ENCODE results near the gene MSANTD4.

MSANTD4 gene

GRCh38 chr11:105988197-105988596 is 33.8 kb downstream of the MSANTD4 start:
- Histone ChIP-seq H4K20me1 (ENCODE audit: insufficient read depth, low read length) (no peaks in the 10 kb centered on the region), H3K4me2 (ENCODE audit: low read depth, low read length) (no peak overlapping the region), H3K9me2 (replicated peaks; ENCODE audit: insufficient read depth, low read length) (no peaks in the 10 kb centered on the region), H3K36me3 (replicated peaks; ENCODE audit: insufficient read depth, low read length) (no peaks in the 10 kb centered on the region), H3F3A (ENCODE audit: insufficient read depth, low read length) (no peaks in the 10 kb centered on the region), H3K4me1 (ENCODE audit: low read length) (no peaks in the 10 kb centered on the region), H3K9me3 (replicated peaks; ENCODE audit: insufficient read depth, low read length) (no peaks in the 10 kb centered on the region), H3K9ac (ENCODE audit: low read length) (no peak overlapping the region), H3K4me3 (ENCODE audit: low read length) (no peak overlapping the region), H3K27me3 (replicated peaks; ENCODE audit: insufficient read depth, low read length) (no peaks in the 10 kb centered on the region), H3K27ac (ENCODE audit: low read length) (no peak overlapping the region), H3K79me2 (ENCODE audit: low read length) (no peaks in the 10 kb centered on the region), H2AFZ (ENCODE audit: low read length) (no peak overlapping the region)
- DNase-seq: no peak
- TF ChIP-seq, protein P1, sequence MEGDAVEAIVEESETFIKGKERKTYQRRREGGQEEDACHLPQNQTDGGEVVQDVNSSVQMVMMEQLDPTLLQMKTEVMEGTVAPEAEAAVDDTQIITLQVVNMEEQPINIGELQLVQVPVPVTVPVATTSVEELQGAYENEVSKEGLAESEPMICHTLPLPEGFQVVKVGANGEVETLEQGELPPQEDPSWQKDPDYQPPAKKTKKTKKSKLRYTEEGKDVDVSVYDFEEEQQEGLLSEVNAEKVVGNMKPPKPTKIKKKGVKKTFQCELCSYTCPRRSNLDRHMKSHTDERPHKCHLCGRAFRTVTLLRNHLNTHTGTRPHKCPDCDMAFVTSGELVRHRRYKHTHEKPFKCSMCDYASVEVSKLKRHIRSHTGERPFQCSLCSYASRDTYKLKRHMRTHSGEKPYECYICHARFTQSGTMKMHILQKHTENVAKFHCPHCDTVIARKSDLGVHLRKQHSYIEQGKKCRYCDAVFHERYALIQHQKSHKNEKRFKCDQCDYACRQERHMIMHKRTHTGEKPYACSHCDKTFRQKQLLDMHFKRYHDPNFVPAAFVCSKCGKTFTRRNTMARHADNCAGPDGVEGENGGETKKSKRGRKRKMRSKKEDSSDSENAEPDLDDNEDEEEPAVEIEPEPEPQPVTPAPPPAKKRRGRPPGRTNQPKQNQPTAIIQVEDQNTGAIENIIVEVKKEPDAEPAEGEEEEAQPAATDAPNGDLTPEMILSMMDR (IDR thresholded peaks at IDR 0.05; ENCODE audit: low read length): no peak
- no peak for TF ChIP-seq EZH2 (optimal IDR thresholded peaks at IDR 0.05; ENCODE audit: low read depth, low read length)
- no peak for TF ChIP-seq EZH2phosphoT487 (IDR thresholded peaks at IDR 0.05; ENCODE audit: low read length)

GRCh38 chr11:105986554-105986953 is 35.5 kb downstream of the MSANTD4 start:
- H2AFZ ChIP-seq (ENCODE audit: low read length): no peak overlapping the region
- H3K9me3 ChIP-seq (replicated peaks; ENCODE audit: insufficient read depth, low read length): no peaks in the 10 kb centered on the region
- no peaks in the 10 kb centered on the region for H3K9me2 ChIP-seq (replicated peaks; ENCODE audit: insufficient read depth, low read length)
- no peak for TF ChIP-seq EZH2phosphoT487 (IDR thresholded peaks at IDR 0.05; ENCODE audit: low read length)
- no peaks in the 10 kb centered on the region for H3K79me2 ChIP-seq (ENCODE audit: low read length)
- no peak overlapping the region for H3K4me3 ChIP-seq (ENCODE audit: low read length)
- no peak overlapping the region for H3K27ac ChIP-seq (ENCODE audit: low read length)
- H3K4me1 ChIP-seq (ENCODE audit: low read length): no peaks in the 10 kb centered on the region
- H3K9ac ChIP-seq (ENCODE audit: low read length): no peak overlapping the region
- H3K27me3 ChIP-seq (replicated peaks; ENCODE audit: insufficient read depth, low read length): no peaks in the 10 kb centered on the region
- H3K36me3 ChIP-seq (replicated peaks; ENCODE audit: insufficient read depth, low read length): no peaks in the 10 kb centered on the region
- no peak overlapping the region for H3K4me2 ChIP-seq (ENCODE audit: low read depth, low read length)
- DNase-seq: no peak
- H3F3A ChIP-seq (ENCODE audit: insufficient read depth, low read length): no peaks in the 10 kb centered on the region
- H4K20me1 ChIP-seq (ENCODE audit: insufficient read depth, low read length): no peaks in the 10 kb centered on the region

DNA sequence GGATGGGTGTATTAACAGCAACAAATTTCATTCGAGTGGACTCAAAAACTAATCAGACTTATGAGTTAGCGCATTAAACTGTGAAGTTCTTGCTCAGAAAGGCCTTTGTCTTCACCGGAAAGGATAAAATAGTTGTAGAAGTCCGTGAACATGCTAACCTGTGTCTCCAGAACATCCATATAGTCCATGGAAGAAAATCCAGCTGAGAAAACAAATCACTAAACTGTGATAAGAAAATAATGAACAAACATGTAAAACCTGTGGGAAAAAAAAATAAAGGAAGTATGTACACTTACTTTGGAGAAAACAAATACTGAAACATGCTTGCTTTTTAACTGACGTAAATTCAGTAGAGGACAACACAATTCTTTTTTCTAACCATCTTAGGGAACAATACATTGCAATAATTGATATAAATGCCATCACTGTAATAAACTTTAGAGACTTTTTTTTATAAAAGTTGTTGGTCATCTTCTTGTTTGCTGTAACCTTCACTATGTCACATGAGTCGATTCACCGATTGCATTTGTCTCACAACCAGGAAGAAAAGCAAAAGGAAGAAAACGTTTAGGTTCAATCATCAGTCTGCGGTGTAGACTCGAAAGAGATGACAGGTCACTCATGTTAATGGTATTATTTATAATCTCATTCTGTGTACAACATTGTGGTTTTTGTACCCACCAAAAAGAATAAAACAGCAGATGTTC is 41.9 kb downstream of the MSANTD4 start:
- DNase-seq: no peak
- H4K20me1 ChIP-seq (ENCODE audit: insufficient read depth, low read length): no peaks in the 10 kb centered on the region
- H3K27ac ChIP-seq (ENCODE audit: low read length): no peak overlapping the region
- no peaks in the 10 kb centered on the region for H3K27me3 ChIP-seq (replicated peaks; ENCODE audit: insufficient read depth, low read length)
- no peaks in the 10 kb centered on the region for H3K79me2 ChIP-seq (ENCODE audit: low read length)
- no peak overlapping the region for H3K4me3 ChIP-seq (ENCODE audit: low read length)
- no peaks in the 10 kb centered on the region for H3K9me3 ChIP-seq (replicated peaks; ENCODE audit: insufficient read depth, low read length)
- H2AFZ ChIP-seq (ENCODE audit: low read length): no peak overlapping the region
- H3K4me2 ChIP-seq (ENCODE audit: low read depth, low read length): no peak overlapping the region
- no peaks in the 10 kb centered on the region for H3K36me3 ChIP-seq (replicated peaks; ENCODE audit: insufficient read depth, low read length)
- no peaks in the 10 kb centered on the region for H3F3A ChIP-seq (ENCODE audit: insufficient read depth, low read length)
- H3K4me1 ChIP-seq (ENCODE audit: low read length): no peaks in the 10 kb centered on the region
- TF ChIP-seq, protein P1 (IDR thresholded peaks at IDR 0.05; ENCODE audit: low read length): no peak
- no peak for TF ChIP-seq EZH2 (optimal IDR thresholded peaks at IDR 0.05; ENCODE audit: low read depth, low read length)
- TF ChIP-seq EZH2phosphoT487 (IDR thresholded peaks at IDR 0.05; ENCODE audit: low read length): no peak
- H3K9me2 ChIP-seq (replicated peaks; ENCODE audit: insufficient read depth, low read length): no peaks in the 10 kb centered on the region
- no peak overlapping the region for H3K9ac ChIP-seq (ENCODE audit: low read length)

DNA sequence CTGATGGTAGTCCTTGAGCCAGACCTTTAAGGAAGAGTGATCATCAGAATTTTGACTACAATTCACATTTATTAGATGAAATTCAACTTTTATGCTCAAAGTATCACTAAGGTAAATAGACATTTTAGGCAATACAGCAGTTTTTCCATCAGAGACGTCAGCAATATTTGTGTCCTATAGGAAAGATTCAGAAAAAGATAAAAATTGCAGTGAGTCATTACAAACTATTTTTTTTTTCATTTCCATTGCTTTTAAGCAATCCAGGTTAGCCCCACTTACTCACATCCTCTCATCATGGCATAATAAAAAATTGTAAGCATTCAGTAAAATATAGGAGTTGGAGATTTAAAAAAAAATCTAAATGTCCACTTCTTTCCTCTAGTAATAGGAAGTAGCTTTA is 46.9 kb downstream of the MSANTD4 start:
- no peak overlapping the region for H3K9ac ChIP-seq (ENCODE audit: low read length)
- no peak overlapping the region for H3K27ac ChIP-seq (ENCODE audit: low read length)
- no peak for DNase-seq

More for the DNA sequence above, 46.9 kb downstream of the MSANTD4 start:
- H3K36me3 ChIP-seq (replicated peaks; ENCODE audit: insufficient read depth, low read length): no peaks in the 10 kb centered on the region
- no peaks in the 10 kb centered on the region for H3K4me1 ChIP-seq (ENCODE audit: low read length)
- no peak overlapping the region for H3K4me2 ChIP-seq (ENCODE audit: low read depth, low read length)
- no peak overlapping the region for H3K4me3 ChIP-seq (ENCODE audit: low read length)
- H3K79me2 ChIP-seq (ENCODE audit: low read length): no peaks in the 10 kb centered on the region
- H3K9me2 ChIP-seq (replicated peaks; ENCODE audit: insufficient read depth, low read length): no peaks in the 10 kb centered on the region
- H2AFZ ChIP-seq (ENCODE audit: low read length): no peak overlapping the region
- H3K27me3 ChIP-seq (replicated peaks; ENCODE audit: insufficient read depth, low read length): no peaks in the 10 kb centered on the region
- TF ChIP-seq, protein P1 (IDR thresholded peaks at IDR 0.05; ENCODE audit: low read length): no peak
- TF ChIP-seq EZH2phosphoT487 (IDR thresholded peaks at IDR 0.05; ENCODE audit: low read length) (no peak), EZH2 (optimal IDR thresholded peaks at IDR 0.05; ENCODE audit: low read depth, low read length) (no peak)
- no peaks in the 10 kb centered on the region for H3K9me3 ChIP-seq (replicated peaks; ENCODE audit: insufficient read depth, low read length)
- H4K20me1 ChIP-seq (ENCODE audit: insufficient read depth, low read length): no peaks in the 10 kb centered on the region
- H3F3A ChIP-seq (ENCODE audit: insufficient read depth, low read length): no peaks in the 10 kb centered on the region

Measured in MM.1S (cell line).